Neuronal stem cell (in vitro differentiated cells): ENCODE data around the gene GOLGA1.
A peak's percentile ranks its signal among the peaks of the same experiment; 100 is the strongest.

ENCODE experiments used
- DNase-seq: peaks from one replicate; pipeline ENCODE4 v3.0.0-alpha.2; 2013; ENCODE audit warnings: low spot score
- H2AFZ ChIP-seq: one replicate; pipeline ENCODE4 v1.6.1; 2013; ENCODE audit warnings: mild to moderate bottlenecking, low read length, inconsistent platforms
- H2AK5ac ChIP-seq: 2 replicates; pipeline ENCODE4 v1.6.1; 2013; ENCODE audit warnings: low read depth, mild to moderate bottlenecking, inconsistent platforms, low read length, moderate library complexity, mixed read lengths
- H2BK120ac ChIP-seq: 2 replicates; pipeline ENCODE4 v1.6.1; 2013; ENCODE audit warnings: low read depth, mild to moderate bottlenecking, inconsistent platforms, low read length, moderate library complexity, mixed read lengths
- H2BK12ac ChIP-seq: one replicate; pipeline ENCODE4 v1.6.1; 2013; ENCODE audit warnings: low read length, inconsistent platforms
- H2BK15ac ChIP-seq: 2 replicates; pipeline ENCODE4 v1.6.1; 2013; ENCODE audit warnings: mild to moderate bottlenecking, low read length, inconsistent platforms, mixed read lengths
- H2BK5ac ChIP-seq: one replicate; pipeline ENCODE4 v1.6.1; 2013; ENCODE audit warnings: inconsistent platforms, mild to moderate bottlenecking, low read length, moderate library complexity
- H3K14ac ChIP-seq: one replicate; pipeline ENCODE4 v1.6.1; 2013; ENCODE audit warnings: low read length, inconsistent platforms
- H3K18ac ChIP-seq: 2 replicates; pipeline ENCODE4 v1.6.1; 2013; ENCODE audit warnings: low read length, inconsistent platforms
- H3K23ac ChIP-seq: 2 replicates; pipeline ENCODE4 v1.6.1; 2013; ENCODE audit warnings: low read depth, mild to moderate bottlenecking, mixed read lengths, low read length, inconsistent platforms; ENCODE audit not compliant: poor library complexity
- H3K27ac ChIP-seq: replicated peaks from 3 replicates; pipeline ENCODE4 v1.5.1; 2013; ENCODE audit warnings: low read length, inconsistent platforms
- H3K27me3 ChIP-seq, 3 experiments: 2 replicates each; pipeline ENCODE4 v1.6.1; 2013; ENCODE audit warnings: low read length in 3 of 3, mild to moderate bottlenecking in 2 of 3, inconsistent platforms in 1 of 3, low read depth in 1 of 3, mixed read lengths in 1 of 3, moderate library complexity in 1 of 3; ENCODE audit not compliant: control insufficient read depth in 3 of 3, insufficient read depth in 3 of 3
- H3K36me3 ChIP-seq, 2 donors: replicated peaks in 1 of 2; 2 replicates each; pipeline ENCODE4 v1.6.1; 2013; ENCODE audit warnings: low read length in 2 of 2; ENCODE audit not compliant: control insufficient read depth in 2 of 2, insufficient read depth in 2 of 2
- H3K4ac ChIP-seq: 2 replicates; pipeline ENCODE4 v1.6.1; 2013; ENCODE audit warnings: inconsistent platforms, mild to moderate bottlenecking, low read length, moderate library complexity
- H3K4me1 ChIP-seq, 2 donors: 1 replicate in 1 of 2; 2 replicates in 1 of 2; pipeline ENCODE4 v1.6.1; 2013; ENCODE audit warnings: low read length in 2 of 2, low read depth in 1 of 2; ENCODE audit not compliant: control insufficient read depth in 2 of 2, insufficient read depth in 1 of 2
- H3K4me2 ChIP-seq: one replicate; pipeline ENCODE4 v1.6.1; 2013; ENCODE audit warnings: mild to moderate bottlenecking, low read length, inconsistent platforms; ENCODE audit not compliant: insufficient read depth, poor library complexity, severe bottlenecking
- H3K4me3 ChIP-seq, 2 donors: 2 replicates each; pipeline ENCODE4 v1.5.1; 2013; ENCODE audit warnings: low read length in 2 of 2, mild to moderate bottlenecking in 2 of 2, inconsistent platforms in 1 of 2, moderate library complexity in 1 of 2
- H3K79me1 ChIP-seq: one replicate; pipeline ENCODE4 v1.6.1; 2013; ENCODE audit warnings: low read depth, mild to moderate bottlenecking, inconsistent platforms, low read length, moderate library complexity
- H3K9ac ChIP-seq: one replicate; pipeline ENCODE4 v1.6.1; 2013; ENCODE audit warnings: mild to moderate bottlenecking, low read depth, low read length, inconsistent platforms; ENCODE audit not compliant: poor library complexity
- H3K9me3 ChIP-seq, 2 donors: replicated peaks in 1 of 2; 2 replicates each; pipeline versions ENCODE3 to v1.6.1; 2013; ENCODE audit warnings: low read length in 2 of 2, mild to moderate bottlenecking in 2 of 2, inconsistent platforms in 1 of 2, low read depth in 1 of 2, mixed read lengths in 1 of 2, moderate library complexity in 1 of 2; ENCODE audit not compliant: control insufficient read depth in 2 of 2, insufficient read depth in 1 of 2
- H4K8ac ChIP-seq: one replicate; pipeline ENCODE4 v1.6.1; 2013; ENCODE audit warnings: low read depth, mild to moderate bottlenecking, inconsistent platforms, low read length, moderate library complexity
- H4K91ac ChIP-seq: one replicate; pipeline ENCODE4 v1.6.1; 2013; ENCODE audit warnings: low read length, low read depth, mild to moderate bottlenecking, inconsistent platforms; ENCODE audit not compliant: poor library complexity
- WGBS, 2 donors: extraction: QIAGEN DNeasy Blood & Tissue Kit; methylation state at CpG; one replicate each; pipeline ENCODE4 v1.1.7; 2013; ENCODE audit warnings: missing lambda C conversion rate in 2 of 2, mixed read lengths in 1 of 2; ENCODE audit not compliant: insufficient read length in 2 of 2, insufficient replicate concordance in 1 of 2; ENCODE audit errors: extremely low coverage in 2 of 2; 5-methylcytosine and 5-hydroxymethylcytosine counted together

Gene GOLGA1

DNA sequence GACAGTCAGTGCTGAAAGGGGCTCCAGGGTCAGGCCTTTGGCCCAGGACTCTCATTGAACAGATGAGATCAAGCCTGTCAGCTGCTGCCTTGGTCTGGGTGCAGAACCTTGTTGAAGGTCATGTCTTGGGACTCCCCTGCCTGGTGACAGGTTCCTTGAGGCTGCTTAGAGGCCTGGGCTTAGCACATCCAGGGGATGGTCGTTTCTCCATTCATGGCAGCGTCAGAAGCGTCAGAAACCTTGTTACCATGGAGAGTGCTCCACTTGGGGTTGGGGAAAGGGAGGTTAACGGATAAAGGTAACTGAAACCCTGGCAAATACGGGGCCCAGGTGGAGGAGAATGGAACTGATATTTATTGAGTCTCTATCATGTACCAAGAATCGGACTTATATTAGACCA lies 70.2 kb downstream of the GOLGA1 start:
- no peak overlapping the region for H3K9ac ChIP-seq
- H2AK5ac ChIP-seq = no peak overlapping the region
- no peaks in the 10 kb centered on the region for H3K27me3 ChIP-seq
- no peak overlapping the region for H3K14ac ChIP-seq
- H4K91ac ChIP-seq = no peak overlapping the region
- H3K9me3 ChIP-seq = no peaks in the 10 kb centered on the region
- peaks cover 25 to 50% of the 10 kb centered on the region in 2 donors for H3K36me3 ChIP-seq
- DNase-seq = no peak
- no peak overlapping the region for H2BK5ac ChIP-seq
- no peak overlapping the region for H2AFZ ChIP-seq
- no peak overlapping the region for H2BK15ac ChIP-seq
- H3K23ac ChIP-seq = no peak overlapping the region
- no peak overlapping the region for H3K27ac ChIP-seq
- peak overlapping the region; percentile 95 for H3K4me2 ChIP-seq
- H3K4ac ChIP-seq = no peak overlapping the region
- no peak overlapping the region for H2BK12ac ChIP-seq
- H3K18ac ChIP-seq = no peak overlapping the region
- peak overlapping the region in 1 of 2 donors; percentile 85 for H3K4me3 ChIP-seq
- H4K8ac ChIP-seq = no peak overlapping the region
- peaks cover 14% of the 10 kb centered on the region for H3K79me1 ChIP-seq
- H2BK120ac ChIP-seq = no peak overlapping the region
- no CpG with 5 or more reads among the region's 6 CpGs for WGBS, 2 donors
- H3K4me1 ChIP-seq = peaks cover 10 to 11% of the 10 kb centered on the region in 2 donors

DNA sequence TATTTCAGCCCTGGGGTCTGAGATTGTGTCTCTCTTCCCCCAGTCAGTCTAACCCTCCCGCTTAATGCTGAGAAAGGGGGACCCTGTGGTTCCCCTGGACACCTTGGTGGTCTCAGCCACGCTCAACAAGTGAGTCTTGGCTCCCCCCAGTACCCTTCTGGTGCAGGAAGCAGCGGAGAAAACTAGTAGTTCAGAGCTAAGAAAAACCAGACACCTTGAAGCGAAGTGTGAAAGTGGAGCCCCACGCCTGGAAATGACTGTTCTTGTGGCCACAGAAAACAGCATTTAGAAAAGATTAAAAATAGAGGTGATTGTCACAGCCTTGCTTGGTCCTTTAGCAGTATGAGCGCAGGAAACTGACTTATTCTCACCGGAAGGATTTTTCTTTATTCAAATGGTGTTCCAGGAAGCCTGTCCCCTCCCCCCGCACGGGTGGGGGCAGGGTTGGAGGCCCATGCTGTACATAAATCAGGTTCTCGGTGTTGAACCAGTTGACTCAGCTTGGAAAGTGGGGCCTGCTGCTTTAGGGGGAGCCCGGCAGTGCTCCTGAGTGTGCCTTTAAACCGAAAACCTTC lies 70.8 kb downstream of the GOLGA1 start:
- H3K4me2 ChIP-seq = peak overlapping the region; percentile 95
- H2BK15ac ChIP-seq = no peak overlapping the region
- H2BK120ac ChIP-seq = no peak overlapping the region
- no peak overlapping the region for H4K91ac ChIP-seq
- H4K8ac ChIP-seq = no peak overlapping the region
- peaks cover 10 to 11% of the 10 kb centered on the region in 2 donors for H3K4me1 ChIP-seq
- H3K9me3 ChIP-seq = no peaks in the 10 kb centered on the region
- H3K18ac ChIP-seq = no peak overlapping the region
- H3K27ac ChIP-seq = no peak overlapping the region
- peaks cover 14% of the 10 kb centered on the region for H3K79me1 ChIP-seq
- H2AFZ ChIP-seq = peak overlapping the region; percentile 90
- no peak overlapping the region for H3K23ac ChIP-seq
- no peak overlapping the region for H3K14ac ChIP-seq
- no peak overlapping the region for H3K4ac ChIP-seq
- H3K9ac ChIP-seq = peak overlapping the region; percentile 97
- H2BK5ac ChIP-seq = peak overlapping the region; percentile 91
- peaks cover 19 to 43% of the 10 kb centered on the region in 2 donors for H3K36me3 ChIP-seq
- no peak overlapping the region for H2BK12ac ChIP-seq
- H2AK5ac ChIP-seq = peak overlapping the region; percentile 81
- no peaks in the 10 kb centered on the region for H3K27me3 ChIP-seq
- no peak for DNase-seq
- peak overlapping the region; percentile 85 to 100 for H3K4me3 ChIP-seq
- WGBS, 2 donors = no CpG with 5 or more reads among the region's 12 CpGs

DNA sequence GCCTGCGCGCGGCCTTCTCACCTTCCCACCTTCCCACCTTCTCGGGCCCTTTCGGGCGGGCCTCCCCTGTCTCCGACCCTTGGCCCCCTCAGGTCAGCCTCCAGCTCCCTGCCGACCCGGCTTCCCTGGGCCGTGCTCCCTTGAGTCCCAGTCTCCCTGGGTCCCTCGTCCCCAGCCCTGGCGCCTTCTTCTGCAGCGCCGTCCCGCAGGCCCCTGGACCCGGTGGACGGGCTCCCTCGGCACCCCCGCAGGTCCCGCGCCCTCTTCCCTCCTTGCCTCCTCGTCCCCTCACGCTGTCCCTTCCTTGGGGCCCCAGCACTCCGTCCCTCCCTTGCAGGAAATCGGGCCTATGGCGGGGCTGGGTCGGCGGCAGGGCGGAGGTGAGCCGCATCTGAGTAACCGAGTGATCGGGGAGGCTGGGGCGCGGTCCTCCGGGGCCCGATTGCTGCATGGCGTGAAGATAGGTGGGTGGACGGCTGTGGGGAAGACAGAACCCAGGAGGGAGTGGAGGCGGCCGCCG lies 71.4 kb downstream of the GOLGA1 start:
- no peak for DNase-seq
- Histone ChIP-seq H2AFZ (peak overlapping the region; percentile 90), H4K91ac (no peak overlapping the region), H4K8ac (peak overlapping the region; percentile 53), H3K4me2 (peak overlapping the region; percentile 95), H2BK12ac (no peak overlapping the region), H3K4ac (peak overlapping the region; percentile 20), H3K36me3 (peaks cover 15 to 38% of the 10 kb centered on the region in 2 donors), H2BK120ac (no peak overlapping the region), H3K4me1 (peaks cover 10 to 11% of the 10 kb centered on the region in 2 donors), H3K27me3 (no peaks in the 10 kb centered on the region), H3K27ac (no peak overlapping the region), H2BK15ac (no peak overlapping the region), H2AK5ac (peak overlapping the region; percentile 81), H2BK5ac (peak overlapping the region; percentile 91), H3K18ac (peak overlapping the region; percentile 92), H3K4me3 (peak overlapping the region; percentile 85 to 100), H3K14ac (peak overlapping the region; percentile 79), H3K9me3 (no peaks in the 10 kb centered on the region), H3K9ac (peak overlapping the region; percentile 97), H3K79me1 (peaks cover 14% of the 10 kb centered on the region), H3K23ac (peak overlapping the region; percentile 99)
- no CpG with 5 or more reads among the region's 41 CpGs for WGBS, 2 donors
